ENCODE data around the gene CAPZA2. TPM values are rescaled to one million over a fixed set of nuclear protein-coding genes. Genes with fewer than 3 reads are reported as not detected.

The CAPZA2 gene
- polyA plus RNA-seq, 3 donors, result 67.0 to 807 (median 672) TPM

DNA sequence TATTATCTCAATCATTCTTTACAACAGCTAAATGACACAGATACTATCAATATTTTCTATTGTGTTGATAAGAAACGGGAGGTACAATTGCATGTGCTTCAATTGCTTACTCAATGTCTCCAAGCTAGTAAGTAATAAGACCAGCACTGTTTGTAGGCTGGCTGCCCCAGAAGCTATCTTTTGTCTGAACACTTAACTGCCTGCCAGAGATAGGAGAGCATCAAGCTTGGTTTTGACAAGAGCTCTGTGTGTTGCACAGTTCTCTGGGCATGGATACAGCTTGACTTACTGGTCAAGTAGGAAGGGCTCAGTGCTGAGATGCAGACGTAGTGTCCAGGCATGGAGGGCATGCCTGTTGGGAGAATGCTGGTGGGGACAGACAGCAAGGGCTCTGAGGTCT lies 26.3 kb upstream of the CAPZA2 start:
- Mint-ChIP-seq H3K9me3 (peaks cover 0 to 3% (median 0%) of the 10 kb centered on the region in 7 donors), H3K4me3 (no peak overlapping the region), H3K36me3 (no peaks in the 10 kb centered on the region), H3K27me3 (ENCODE audit: low read depth in 3 of 3) (peaks cover 0 to 5% (median 4%) of the 10 kb centered on the region in 3 donors), H3K27ac (no peak overlapping the region), H3K4me1 (no peaks in the 10 kb centered on the region)
- no peaks in the 10 kb centered on the region for H3K36me3 ChIP-seq (replicated peaks in 1 of 2; ENCODE audit: control insufficient read depth in 1 of 2, insufficient read depth in 2 of 2, low read length in 2 of 2)
- no peaks in the 10 kb centered on the region for H3K9me3 ChIP-seq (replicated peaks in 1 of 2; ENCODE audit: control insufficient read depth in 1 of 2, insufficient read depth in 1 of 2, low read length in 2 of 2)
- no peak overlapping the region for H3K4me2 ChIP-seq (replicated peaks; ENCODE audit: extremely low read depth, low read length, poor library complexity, severe bottlenecking)
- no peak overlapping the region for H3K9ac ChIP-seq (ENCODE audit: insufficient read depth, low read length, poor library complexity, severe bottlenecking)
- H3K79me2 ChIP-seq (ENCODE audit: insufficient read depth, low read length), result no peaks in the 10 kb centered on the region
- TF ChIP-seq, protein P1, sequence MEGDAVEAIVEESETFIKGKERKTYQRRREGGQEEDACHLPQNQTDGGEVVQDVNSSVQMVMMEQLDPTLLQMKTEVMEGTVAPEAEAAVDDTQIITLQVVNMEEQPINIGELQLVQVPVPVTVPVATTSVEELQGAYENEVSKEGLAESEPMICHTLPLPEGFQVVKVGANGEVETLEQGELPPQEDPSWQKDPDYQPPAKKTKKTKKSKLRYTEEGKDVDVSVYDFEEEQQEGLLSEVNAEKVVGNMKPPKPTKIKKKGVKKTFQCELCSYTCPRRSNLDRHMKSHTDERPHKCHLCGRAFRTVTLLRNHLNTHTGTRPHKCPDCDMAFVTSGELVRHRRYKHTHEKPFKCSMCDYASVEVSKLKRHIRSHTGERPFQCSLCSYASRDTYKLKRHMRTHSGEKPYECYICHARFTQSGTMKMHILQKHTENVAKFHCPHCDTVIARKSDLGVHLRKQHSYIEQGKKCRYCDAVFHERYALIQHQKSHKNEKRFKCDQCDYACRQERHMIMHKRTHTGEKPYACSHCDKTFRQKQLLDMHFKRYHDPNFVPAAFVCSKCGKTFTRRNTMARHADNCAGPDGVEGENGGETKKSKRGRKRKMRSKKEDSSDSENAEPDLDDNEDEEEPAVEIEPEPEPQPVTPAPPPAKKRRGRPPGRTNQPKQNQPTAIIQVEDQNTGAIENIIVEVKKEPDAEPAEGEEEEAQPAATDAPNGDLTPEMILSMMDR (IDR thresholded peaks at IDR 0.05), result no peak
- H3K27me3 ChIP-seq (ENCODE audit: control insufficient read depth in 2 of 2, insufficient read depth in 2 of 2, low read length in 2 of 2), result no peaks in the 10 kb centered on the region
- H3K4me1 ChIP-seq (ENCODE audit: control insufficient read depth in 1 of 2, insufficient read depth in 2 of 2, low read length in 2 of 2), result no peaks in the 10 kb centered on the region
- no peak for DNase-seq
- no peaks in the 10 kb centered on the region for H4K20me1 ChIP-seq (ENCODE audit: insufficient read depth, low read length)
- intact Hi-C loops (cut with micrococcal nuclease), result no loop called here
- no CpG with 5 or more reads among the region's 2 CpGs for WGBS (ENCODE audit: insufficient coverage)
- H3K27ac ChIP-seq (ENCODE audit: low read depth in 1 of 2, low read length in 2 of 2), result no peak overlapping the region
- H2AFZ ChIP-seq (ENCODE audit: insufficient read depth, low read depth, low read length, poor library complexity, severe bottlenecking), result no peak overlapping the region
- H3K4me3 ChIP-seq (replicated peaks in 1 of 3; ENCODE audit: low read depth in 2 of 3, low read length in 3 of 3), result no peak overlapping the region

- H3K9ac ChIP-seq (ENCODE audit: insufficient read depth, low read length, poor library complexity, severe bottlenecking), result no peak overlapping the region
- no peaks in the 10 kb centered on the region for H3K36me3 ChIP-seq (replicated peaks in 1 of 2; ENCODE audit: control insufficient read depth in 1 of 2, insufficient read depth in 2 of 2, low read length in 2 of 2)
- H3K4me3 ChIP-seq (replicated peaks in 1 of 3; ENCODE audit: low read depth in 2 of 3, low read length in 3 of 3), result no peak overlapping the region
- peaks cover under 1 to 1% of the 10 kb centered on the region in 2 donors for H3K4me1 ChIP-seq (ENCODE audit: control insufficient read depth in 1 of 2, insufficient read depth in 2 of 2, low read length in 2 of 2)
- no peaks in the 10 kb centered on the region for H3K79me2 ChIP-seq (ENCODE audit: insufficient read depth, low read length)
- DNase-seq, result no peak
- H3K4me3 Mint-ChIP-seq, result no peak overlapping the region
- no peak overlapping the region for H3K27ac ChIP-seq (ENCODE audit: low read depth in 1 of 2, low read length in 2 of 2)
- H3K9me3 Mint-ChIP-seq, result peaks cover 0 to 3% (median 0%) of the 10 kb centered on the region in 7 donors
- no CpG with 5 or more reads among the region's 4 CpGs for WGBS (ENCODE audit: insufficient coverage)
- H2AFZ ChIP-seq (ENCODE audit: insufficient read depth, low read depth, low read length, poor library complexity, severe bottlenecking), result no peak overlapping the region
- no peaks in the 10 kb centered on the region for H3K9me3 ChIP-seq (replicated peaks in 1 of 2; ENCODE audit: control insufficient read depth in 1 of 2, insufficient read depth in 1 of 2, low read length in 2 of 2)
- H3K27me3 Mint-ChIP-seq (ENCODE audit: low read depth in 3 of 3), result peaks cover 0 to 5% (median 4%) of the 10 kb centered on the region in 3 donors
- no peak overlapping the region for H3K4me2 ChIP-seq (replicated peaks; ENCODE audit: extremely low read depth, low read length, poor library complexity, severe bottlenecking)
- H4K20me1 ChIP-seq (ENCODE audit: insufficient read depth, low read length), result no peaks in the 10 kb centered on the region
- H3K4me1 Mint-ChIP-seq, result peaks cover 1% of the 10 kb centered on the region
- intact Hi-C loops (cut with micrococcal nuclease), result no loop called here
- H3K36me3 Mint-ChIP-seq, result no peaks in the 10 kb centered on the region
- H3K27ac Mint-ChIP-seq, result no peak overlapping the region
- TF ChIP-seq, protein P1 (IDR thresholded peaks at IDR 0.05), result no peak
- no peaks in the 10 kb centered on the region for H3K27me3 ChIP-seq (ENCODE audit: control insufficient read depth in 2 of 2, insufficient read depth in 2 of 2, low read length in 2 of 2)
Measured at GRCh38 chr7:116836911-116837310, 25.5 kb upstream of the CAPZA2 start.
